ENCODE results near the gene SPATS1. TPM values are rescaled to one million over a fixed set of nuclear protein-coding genes. Genes with fewer than 3 reads are reported as not detected.

SPATS1 gene
- total RNA-seq, result not detected

- 9% methylated on average over 11 of the region's 31 CpGs for WGBS
- H3K36me3 ChIP-seq, result no peaks in the 10 kb centered on the region
- no peaks in the 10 kb centered on the region for H3K9me3 ChIP-seq
- H3K4me1 ChIP-seq, result peaks cover 5 to 28% (median 19%) of the 10 kb centered on the region in 4 donors
- intact Hi-C loops (cut with DNase I), result no loop called here
- H3K27me3 ChIP-seq, result peaks cover 0 to 45% (median 5%) of the 10 kb centered on the region in 4 donors
- H3K27ac ChIP-seq (replicated peaks in 1 of 4), result no peak within 1 kb of the TSS
- no peak for TF ChIP-seq EP300 (IDR thresholded peaks at IDR 0.05)
- no peak for TF ChIP-seq POLR2AphosphoS5 (IDR thresholded peaks at IDR 0.05)
- TF ChIP-seq POLR2A (IDR thresholded peaks at IDR 0.05; ENCODE audit: low read depth), result no peak
- no peak for TF ChIP-seq CTCF (IDR thresholded peaks at IDR 0.05)
- H3K4me3 ChIP-seq, result peak within 1 kb of the TSS; percentile 30 to 45 (median 36)
- DNase-seq (ENCODE audit: extremely low spot score), result no peak
Observed at GRCh38 chr6:44342489-44342888, at the start of gene SPATS1. Gene SPATS1, plus strand, starts transcription at chr6:44342650. Its CDS starts 446 bp downstream, at chr6:44343096.

- no peak for DNase-seq (ENCODE audit: extremely low spot score)
- H3K4me3 ChIP-seq, result no peak overlapping the region
- TF ChIP-seq EP300 (IDR thresholded peaks at IDR 0.05) (no peak), POLR2AphosphoS5 (IDR thresholded peaks at IDR 0.05) (no peak), POLR2A (IDR thresholded peaks at IDR 0.05; ENCODE audit: low read depth) (no peak), CTCF (IDR thresholded peaks at IDR 0.05) (no peak)
- H3K9me3 ChIP-seq, result no peaks in the 10 kb centered on the region
- H3K4me1 ChIP-seq, result peaks cover 11 to 14% (median 13%) of the 10 kb centered on the region in 4 donors
- WGBS, result 80% methylated on average over 4 of the region's 4 CpGs
- intact Hi-C loops (cut with DNase I), result no loop called here
- H3K36me3 ChIP-seq, result no peaks in the 10 kb centered on the region
- H3K27me3 ChIP-seq, result peaks cover 0 to 98% (median 40%) of the 10 kb centered on the region in 4 donors
- no peak overlapping the region for H3K27ac ChIP-seq (replicated peaks in 1 of 4)
Observed at GRCh38 chr6:44292661-44293365, 49.6 kb upstream of the SPATS1 start.

GRCh38 chr6:44294832-44295791 is 47.3 kb upstream of the SPATS1 start:
- intact Hi-C loops (cut with DNase I), result no loop called here
- H3K27ac ChIP-seq (replicated peaks in 1 of 4), result no peak overlapping the region
- peaks cover 0 to 3% (median under 1%) of the 10 kb centered on the region in 4 donors for H3K36me3 ChIP-seq
- DNase-seq (ENCODE audit: extremely low spot score), result no peak
- H3K4me1 ChIP-seq, result peaks cover 14 to 20% (median 17%) of the 10 kb centered on the region in 4 donors
- TF ChIP-seq CTCF (IDR thresholded peaks at IDR 0.05) (no peak), EP300 (IDR thresholded peaks at IDR 0.05) (no peak)
- H3K9me3 ChIP-seq, result no peaks in the 10 kb centered on the region
- peaks cover 0 to 83% (median 35%) of the 10 kb centered on the region in 4 donors for H3K27me3 ChIP-seq
- no peak overlapping the region for H3K4me3 ChIP-seq
- 82% methylated on average over 7 of the region's 7 CpGs for WGBS

GRCh38 chr6:44297063-44298038 is 45.1 kb upstream of the SPATS1 start:
- intact Hi-C loops (cut with DNase I), result no loop called here
- no peak overlapping the region for H3K27ac ChIP-seq (replicated peaks in 1 of 4)
- H3K9me3 ChIP-seq, result no peaks in the 10 kb centered on the region
- 2% methylated on average over 24 of the region's 86 CpGs for whole genome bisulfite sequencing
- peaks cover 0 to 61% (median 31%) of the 10 kb centered on the region in 4 donors for H3K27me3 ChIP-seq
- H3K4me3 ChIP-seq, result peak overlapping the region; percentile 52 to 67 (median 60)
- H3K4me1 ChIP-seq, result peaks cover 14 to 20% (median 17%) of the 10 kb centered on the region in 4 donors
- no peak for DNase-seq (ENCODE audit: extremely low spot score)
- TF ChIP-seq POLR2A (IDR thresholded peaks at IDR 0.05; ENCODE audit: low read depth), result peak; percentile 7
- TF ChIP-seq EP300 (IDR thresholded peaks at IDR 0.05), result no peak
- H3K36me3 ChIP-seq, result peaks cover 21 to 25% (median 23%) of the 10 kb centered on the region in 4 donors
